GM18505 (cell line): ENCODE results near the gene FUT8.
"Not testable (repeated sequence)": the region's sequence is repeated elsewhere in the genome, so short reads cannot be mapped to it uniquely, and the experiment has no call there.

Experiments used
- ATAC-seq: cut with Tn5 transposase; IDR thresholded peaks from one replicate; pipeline ENCODE4 v1.9.1; 2021; ENCODE audit not compliant: unreplicated experiment
- POLR2A ChIP-seq: IDR thresholded peaks from 4 replicates; pipeline ENCODE4 v1.6.1; 2011; ENCODE audit warnings: borderline replicate concordance; ENCODE audit not compliant: insufficient read depth, insufficient read length; ENCODE audit errors: extremely low read depth

FUT8 gene

GRCh38 chr14:65410640-65411039, 1.9 kb upstream of the FUT8 start:
- TF ChIP-seq POLR2A, result no peak
- no peak for ATAC-seq

- ATAC-seq, result peak; percentile 45
- TF ChIP-seq POLR2A, result peak; percentile 77
These were observed 886 bp upstream of the FUT8 start for GRCh38 chr14:65411656-65412031.

GRCh38 chr14:65412856-65413738, 567 bp downstream of the FUT8 start:
- peak; percentile 2 for TF ChIP-seq POLR2A
- peak; percentile 36 for ATAC-seq

- no peak for TF ChIP-seq POLR2A
- no peak for ATAC-seq
These were observed 1.2 kb downstream of the FUT8 start for GRCh38 chr14:65413739-65414045.

GRCh38 chr14:65414961-65415589, 2.5 kb downstream of the FUT8 start:
- no peak for TF ChIP-seq POLR2A
- ATAC-seq, result no peak

GRCh38 chr14:65415613-65416012, 3.1 kb downstream of the FUT8 start:
- ATAC-seq, result no peak
- TF ChIP-seq POLR2A, result no peak

GRCh38 chr14:65419593-65420252, 7.2 kb downstream of the FUT8 start:
- no peak for ATAC-seq
- TF ChIP-seq POLR2A, result no peak

- ATAC-seq, result no peak
- no peak for TF ChIP-seq POLR2A
These were observed 8.9 kb downstream of the FUT8 start for GRCh38 chr14:65421201-65421981.

- TF ChIP-seq POLR2A, result no peak
- no peak for ATAC-seq
These were observed 9.7 kb downstream of the FUT8 start for GRCh38 chr14:65422088-65422834.

GRCh38 chr14:65423982-65424381, 11.5 kb downstream of the FUT8 start:
- TF ChIP-seq POLR2A, result no peak
- no peak for ATAC-seq

- ATAC-seq, result no peak
- no peak for TF ChIP-seq POLR2A
These were observed 12.0 kb downstream of the FUT8 start for GRCh38 chr14:65424531-65424930.

- no peak for ATAC-seq
- TF ChIP-seq POLR2A, result no peak
These were observed 13.4 kb downstream of the FUT8 start for GRCh38 chr14:65425885-65426284.

GRCh38 chr14:65426902-65427301, 14.4 kb downstream of the FUT8 start:
- ATAC-seq, result not testable (repeated sequence)
